Motor neuron (in vitro differentiated cells): ENCODE results near the gene AGBL4. TPM values are rescaled to one million over a fixed set of nuclear protein-coding genes. Genes with fewer than 3 reads are reported as not detected.

Experiments used
- ATAC-seq, 8 experiments: fragments of 200-7000 bp; cut with Tn5 transposase; replicated peaks in 6 of 8; 2 replicates each; pipeline ENCODE4 v1.8.0; 2021; ENCODE audit warnings: mild to moderate bottlenecking in 8 of 8, moderate library complexity in 8 of 8
- H3K27ac ChIP-seq, 2 donors: fragments of 250-450 bp; sonication (Bioruptor Pico); 2 replicates each; pipeline ENCODE4 v1.9.0; 2021; ENCODE audit warnings: antibody characterized with exemption in 2 of 2, mild to moderate bottlenecking in 2 of 2, moderate library complexity in 1 of 2
- H3K4me1 ChIP-seq, 2 donors: fragments of 250-450 bp; sonication (Bioruptor Pico); replicated peaks in 1 of 2; 2 replicates each; pipeline ENCODE4 v1.6.1; 2021; ENCODE audit warnings: antibody characterized with exemption in 2 of 2, mild to moderate bottlenecking in 2 of 2, moderate library complexity in 1 of 2
- H3K4me3 ChIP-seq, 5 donors: fragments of 250-450 bp; sonication (Bioruptor Pico); 2 replicates each; pipeline ENCODE4 v1.9.0; 2021; ENCODE audit warnings: antibody characterized with exemption in 5 of 5, mild to moderate bottlenecking in 5 of 5, moderate library complexity in 4 of 5
- WGBS, 10 experiments: fragments of 450-650 bp; shearing (Covaris generic); methylation state at CpG; one replicate each; pipeline ENCODE4 v1.0.0; 2022; 5-methylcytosine and 5-hydroxymethylcytosine counted together
- in situ Hi-C, 9 experiments: fragments of 400-800 bp; cut with MboI; loops; one replicate each; pipeline ENCODE4 v1.15.0; 2021; ENCODE audit warnings: low sequenced_read_pairs in 9 of 9, low pct_unique_long_range_greater_than_20kb in 2 of 9; ENCODE audit not compliant: unreplicated experiment in 9 of 9
- total RNA-seq, 8 experiments: library from RNA; unstranded; fragments of 300-600 nt; gene quantifications; 2 replicates each; pipeline versions ENCODE4 v1.2.3 to v1.2.4, GENCODE V29; 2022

The AGBL4 gene
- total RNA-seq, 8 experiments from 2014 or later = 0.10 to 4.5 (median 1.9) TPM

GRCh38 chr1:48858200-48858920, 1165.4 kb downstream of the AGBL4 start:
- 0 to 66% (median 41%) methylated on average over 1 to 3 of the region's 3 CpGs for WGBS, 10 experiments

GRCh38 chr1:48853006-48853405, 1170.7 kb downstream of the AGBL4 start:
- H3K4me3 ChIP-seq = no peak overlapping the region
- no peak for ATAC-seq
- in situ Hi-C loops = no loop called here
- H3K27ac ChIP-seq = no peak overlapping the region
- H3K4me1 ChIP-seq = peaks cover 0 to 14% of the 10 kb centered on the region in 2 donors

More at GRCh38 chr1:48858200-48858920, 1165.4 kb downstream of the AGBL4 start:
- Histone ChIP-seq H3K4me3 (no peak overlapping the region), H3K4me1 (no peaks in the 10 kb centered on the region), H3K27ac (no peak overlapping the region)
- in situ Hi-C loops = no loop called here
- ATAC-seq = no peak

DNA sequence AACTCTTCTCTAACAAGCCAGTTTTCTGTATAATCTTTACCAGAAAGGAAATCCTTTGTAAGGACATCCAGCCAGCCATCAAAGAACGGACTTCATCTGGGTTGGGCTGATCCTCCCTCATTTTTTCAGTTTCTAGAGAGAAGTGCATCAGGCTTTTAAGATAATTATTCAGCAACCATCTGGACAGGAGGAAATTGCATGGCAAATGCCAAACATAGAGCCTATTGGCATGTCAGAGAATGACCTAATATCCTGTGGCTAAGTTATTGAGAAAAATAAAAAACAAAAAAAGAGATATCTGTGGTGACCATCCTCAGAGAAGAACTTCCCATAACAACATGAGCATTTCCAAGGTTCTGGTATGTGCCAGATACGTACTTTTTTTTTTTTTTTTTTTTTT, 1172.1 kb downstream of the AGBL4 start:
- 10 to 100% (median 63%) methylated on average over 1 to 2 of the region's 2 CpGs; no CpG with 5 or more reads in 2 of the 10 experiments for WGBS, 10 experiments
- Histone ChIP-seq H3K27ac (no peak overlapping the region), H3K4me1 (peaks cover 0 to 17% of the 10 kb centered on the region in 2 donors), H3K4me3 (no peak overlapping the region)
- in situ Hi-C loops = no loop called here
- ATAC-seq = no peak

GRCh38 chr1:48848035-48848434, 1175.7 kb downstream of the AGBL4 start:
- Histone ChIP-seq H3K27ac (no peak overlapping the region), H3K4me3 (no peak overlapping the region), H3K4me1 (peaks cover 0 to 26% of the 10 kb centered on the region in 2 donors)
- peak in 1 of 8 experiments; percentile 38 for ATAC-seq
- WGBS, 10 experiments = 57 to 96% (median 82%) methylated on average over 2 of the region's 2 CpGs; no CpG with 5 or more reads in 2 of the 10 experiments
- in situ Hi-C loops = no loop called here

GRCh38 chr1:48846441-48846840, 1177.3 kb downstream of the AGBL4 start:
- 22 to 93% (median 80%) methylated on average over 1 of the region's 1 CpG for WGBS, 10 experiments
- in situ Hi-C loops = no loop called here
- no peak for ATAC-seq
- Histone ChIP-seq H3K27ac (no peak overlapping the region), H3K4me1 (peaks cover 2 to 38% of the 10 kb centered on the region in 2 donors), H3K4me3 (no peak overlapping the region)

GRCh38 chr1:48844187-48844586, 1179.6 kb downstream of the AGBL4 start:
- WGBS, 10 experiments = 17 to 100% (median 81%) methylated on average over 1 to 3 of the region's 3 CpGs
- H3K4me3 ChIP-seq = no peak overlapping the region
- no peak overlapping the region for H3K27ac ChIP-seq
- in situ Hi-C loops = no loop called here
- ATAC-seq = peak in 2 of 8 experiments; percentile 23 to 36
- peaks cover 2 to 45% of the 10 kb centered on the region in 2 donors for H3K4me1 ChIP-seq

GRCh38 chr1:48841966-48842365, 1181.8 kb downstream of the AGBL4 start:
- Histone ChIP-seq H3K27ac (peak overlapping the region in 1 of 2 donors; percentile 64), H3K4me3 (no peak overlapping the region), H3K4me1 (peaks cover 2 to 31% of the 10 kb centered on the region in 2 donors)
- 0 to 50% (median 25%) methylated on average over 1 to 2 of the region's 2 CpGs; no CpG with 5 or more reads in 1 of the 10 experiments for WGBS, 10 experiments
- peak; percentile 21 to 86 (median 51) for ATAC-seq
- in situ Hi-C loops = no loop called here

- Histone ChIP-seq H3K27ac (peak overlapping the region in 1 of 2 donors; percentile 64), H3K4me1 (peaks cover 2 to 31% of the 10 kb centered on the region in 2 donors), H3K4me3 (no peak overlapping the region)
- WGBS, 10 experiments = 0 to 100% (median 70%) methylated on average over 1 to 3 of the region's 3 CpGs; no CpG with 5 or more reads in 1 of the 10 experiments
- peak in 5 of 8 experiments; percentile 55 to 96 (median 77) for ATAC-seq
- in situ Hi-C loops = no loop called here
These were observed 1182.3 kb downstream of the AGBL4 start for GRCh38 chr1:48841461-48841860.

- ATAC-seq = peak in 4 of 8 experiments; percentile 19 to 92 (median 84)
- no peak overlapping the region for H3K27ac ChIP-seq
- no peak overlapping the region for H3K4me3 ChIP-seq
- 0 to 92% (median 46%) methylated on average over 1 to 4 of the region's 4 CpGs; no CpG with 5 or more reads in 1 of the 10 experiments for WGBS, 10 experiments
- in situ Hi-C loops = no loop called here
- H3K4me1 ChIP-seq = no peaks in the 10 kb centered on the region
These were observed 1192.4 kb downstream of the AGBL4 start for GRCh38 chr1:48831120-48831978.

- H3K4me3 ChIP-seq = no peak overlapping the region
- H3K27ac ChIP-seq = no peak overlapping the region
- no peaks in the 10 kb centered on the region for H3K4me1 ChIP-seq
- in situ Hi-C loops = no loop called here
- no peak for ATAC-seq
- 19 to 96% (median 65%) methylated on average over 1 to 2 of the region's 2 CpGs; no CpG with 5 or more reads in 1 of the 10 experiments for WGBS, 10 experiments
These were observed 1193.0 kb downstream of the AGBL4 start for GRCh38 chr1:48830715-48831114.

- H3K4me1 ChIP-seq = no peaks in the 10 kb centered on the region
- in situ Hi-C loops = no loop called here
- ATAC-seq = no peak
- H3K4me3 ChIP-seq = no peak overlapping the region
- H3K27ac ChIP-seq = no peak overlapping the region
These were observed 1194.3 kb downstream of the AGBL4 start for GRCh38 chr1:48829446-48829845.

DNA sequence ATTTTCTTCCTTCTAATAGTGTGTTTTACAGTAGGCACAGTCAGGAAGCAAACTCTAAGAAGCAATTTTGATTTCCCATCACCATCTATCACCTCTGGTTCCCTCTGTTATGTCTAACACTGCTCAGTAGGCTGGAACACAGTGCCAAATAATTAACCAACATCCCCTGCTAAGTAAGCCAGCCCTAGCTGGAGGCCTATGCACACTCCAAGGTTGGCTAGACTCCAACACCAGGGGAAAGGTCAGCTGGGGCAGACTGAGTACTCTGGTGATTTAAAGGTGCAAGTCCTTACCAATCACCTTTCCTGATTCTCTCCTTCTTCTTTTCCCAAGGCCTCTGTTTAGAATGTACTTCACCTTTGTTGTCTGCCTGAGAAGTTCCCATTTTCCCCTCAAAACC, 1200.6 kb downstream of the AGBL4 start:
- no peak overlapping the region for H3K4me3 ChIP-seq
- in situ Hi-C loops = no loop called here
- H3K27ac ChIP-seq = no peak overlapping the region
- H3K4me1 ChIP-seq = peaks cover 0 to 21% of the 10 kb centered on the region in 2 donors
- peak in 3 of 8 experiments; percentile 21 to 50 (median 48) for ATAC-seq

DNA sequence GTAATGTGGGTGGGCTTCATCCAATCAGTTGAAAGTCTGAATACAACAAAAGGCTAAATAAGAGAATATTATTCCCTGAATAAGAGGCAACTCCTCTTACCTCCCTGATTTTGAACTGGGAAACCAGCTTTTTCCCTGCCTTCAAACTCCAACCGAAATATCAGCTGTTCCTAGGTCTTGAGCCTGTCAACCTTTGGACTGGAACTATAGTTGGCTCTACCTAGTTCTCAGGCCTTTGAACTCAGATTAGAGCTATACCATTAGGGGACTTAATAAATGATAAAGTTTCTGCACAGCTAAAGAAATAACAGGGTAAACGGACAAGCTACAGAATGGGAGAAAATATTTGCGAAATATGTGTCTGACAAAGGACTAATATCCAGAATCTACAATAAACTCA, 1203.3 kb downstream of the AGBL4 start:
- no peak for ATAC-seq
- peaks cover 0 to 27% of the 10 kb centered on the region in 2 donors for H3K4me1 ChIP-seq
- no peak overlapping the region for H3K4me3 ChIP-seq
- H3K27ac ChIP-seq = no peak overlapping the region
- in situ Hi-C loops = no loop called here
- 45 to 98% (median 89%) methylated on average over 2 to 3 of the region's 3 CpGs for WGBS, 10 experiments
